SKM-1 (cell line): ENCODE measurements around the gene P2RX3.
"Not testable (repeated sequence)": the region's sequence is repeated elsewhere in the genome, so short reads cannot be mapped to it uniquely, and the experiment has no call there.

Experiments
- DNase-seq: peaks from one replicate; lab custom pipeline; 2025; ENCODE audit not compliant: unreplicated experiment; lab: John Stamatoyannopoulos, UW

P2RX3 gene

DNA sequence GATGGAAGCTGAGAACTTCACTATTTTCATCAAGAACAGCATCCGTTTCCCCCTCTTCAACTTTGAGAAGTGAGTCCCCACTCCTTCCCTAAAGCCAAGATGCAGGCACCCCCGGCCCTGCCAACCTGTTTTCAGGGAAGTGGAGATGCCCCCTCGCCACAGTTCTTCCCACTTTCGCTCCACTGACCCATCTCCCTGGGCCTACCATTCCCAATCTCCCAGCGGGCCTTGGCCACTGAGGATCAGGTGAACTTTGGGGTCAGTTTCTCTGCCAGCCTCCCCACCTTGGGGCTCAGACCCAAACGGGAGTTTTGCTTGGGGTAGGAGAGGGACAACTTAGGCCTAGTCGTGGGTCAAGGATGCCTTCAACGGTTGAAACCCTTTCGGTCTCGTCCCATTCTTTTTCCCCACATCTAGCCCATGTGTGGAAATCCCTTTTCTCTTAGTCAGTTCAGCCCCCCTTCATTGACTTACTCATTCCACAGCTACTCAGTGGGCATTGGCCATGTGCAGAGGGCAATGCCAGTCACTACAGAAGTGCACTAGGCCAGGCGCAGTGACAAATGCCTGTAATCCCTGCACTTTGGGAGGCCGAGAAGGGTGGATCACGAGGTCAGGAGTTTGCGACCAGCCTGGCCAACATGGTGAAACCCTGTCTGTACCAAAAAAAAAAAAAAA is 10.6 kb downstream of the P2RX3 start:
- DNase-seq, result no peak

DNA sequence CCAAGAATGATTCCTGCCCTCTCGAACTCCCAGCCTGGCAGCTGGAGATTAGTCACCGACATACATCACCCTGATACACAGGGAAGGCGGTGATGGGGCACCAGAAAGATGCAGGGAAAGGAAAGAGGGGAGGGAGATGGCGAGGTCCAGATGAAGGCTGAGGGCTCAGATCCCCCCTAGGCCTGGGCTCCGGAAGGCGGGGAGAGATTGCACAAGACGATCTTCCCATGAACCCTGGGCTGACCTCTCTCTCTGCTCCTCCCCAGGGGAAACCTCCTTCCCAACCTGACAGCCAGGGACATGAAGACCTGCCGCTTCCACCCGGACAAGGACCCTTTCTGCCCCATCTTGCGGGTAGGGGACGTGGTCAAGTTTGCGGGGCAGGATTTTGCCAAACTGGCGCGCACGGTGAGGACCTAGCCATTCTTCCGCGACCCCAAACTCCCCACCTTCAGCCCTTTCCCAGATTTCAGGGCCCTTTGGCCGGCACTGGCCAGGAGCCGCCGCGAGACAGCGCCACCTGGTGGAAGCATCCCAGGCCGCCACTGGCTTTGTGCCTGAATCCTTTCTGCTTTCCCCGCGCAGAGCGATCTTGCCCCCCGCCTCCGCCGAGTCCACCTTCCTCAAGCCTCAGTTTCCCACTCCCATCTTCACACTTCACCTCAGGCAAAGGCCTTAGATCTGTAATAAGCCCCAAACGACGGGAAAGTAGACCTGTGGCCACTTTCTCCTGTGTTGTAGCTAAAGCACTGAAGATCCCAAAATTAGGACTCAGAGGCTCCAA is 11.5 kb downstream of the P2RX3 start:
- peak; percentile 23 for DNase-seq

DNA sequence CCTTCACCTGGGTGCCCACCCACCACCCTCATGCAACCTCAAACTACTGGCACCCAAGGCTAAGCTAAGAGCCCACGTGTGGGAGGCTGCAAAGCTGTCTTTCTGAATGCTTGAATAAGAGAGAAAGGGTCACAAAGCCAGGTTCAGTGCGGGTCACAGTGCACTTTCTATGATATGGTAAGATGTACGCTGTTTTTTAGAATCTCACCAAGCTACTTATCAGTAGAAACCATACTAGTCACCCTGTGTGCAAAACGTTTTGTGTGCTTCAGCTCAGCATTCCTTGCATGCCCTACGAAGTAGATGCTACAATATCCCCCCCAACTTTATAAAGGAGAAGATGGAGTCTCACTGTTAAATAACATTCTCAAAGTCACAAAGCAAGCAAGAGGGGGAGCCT is 14.9 kb downstream of the P2RX3 start:
- no peak for DNase-seq

DNA sequence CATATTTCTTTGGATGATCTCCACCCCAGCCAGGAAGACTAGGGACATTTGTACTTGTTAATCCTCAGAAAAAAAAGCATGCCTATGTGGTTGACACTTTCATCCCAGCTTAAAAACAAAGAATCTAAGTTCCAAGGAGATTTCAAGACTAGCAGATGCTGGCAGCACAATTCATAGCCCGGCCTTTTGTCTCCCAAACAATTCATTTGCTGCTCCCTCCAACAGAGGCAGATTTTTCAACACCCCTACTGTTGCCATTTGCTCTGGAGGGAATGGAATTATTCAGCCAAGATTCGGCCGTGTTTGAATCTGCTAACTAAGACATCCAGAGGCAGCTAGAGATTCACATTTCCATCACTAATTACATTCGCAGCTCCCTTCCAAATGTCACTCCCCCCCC is 15.3 kb downstream of the P2RX3 start:
- no peak for DNase-seq

GRCh38 chr11:57353852-57354251 is 15.7 kb downstream of the P2RX3 start:
- no peak for DNase-seq

DNA sequence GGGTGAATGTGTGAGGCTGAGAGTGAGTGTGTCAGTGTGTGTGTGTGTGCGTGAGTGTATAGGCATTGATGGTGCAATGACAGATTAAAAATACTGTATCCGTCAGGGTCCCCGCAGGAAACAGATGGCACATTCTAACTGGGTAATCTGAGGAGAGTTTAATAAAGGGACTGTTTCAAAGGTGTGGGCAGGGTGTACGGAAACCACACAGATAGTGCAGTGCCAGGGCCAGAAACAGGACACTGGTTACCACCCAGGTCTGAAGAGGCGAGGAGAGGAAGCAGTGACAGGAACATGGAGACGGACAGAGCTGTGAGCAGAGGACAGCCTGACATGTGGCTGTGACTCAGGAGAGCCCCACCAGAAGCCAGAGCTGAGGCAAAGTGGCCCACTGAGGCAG is 16.5 kb downstream of the P2RX3 start:
- DNase-seq, result no peak

GRCh38 chr11:57356268-57356667 is 18.1 kb downstream of the P2RX3 start:
- DNase-seq, result no peak

DNA sequence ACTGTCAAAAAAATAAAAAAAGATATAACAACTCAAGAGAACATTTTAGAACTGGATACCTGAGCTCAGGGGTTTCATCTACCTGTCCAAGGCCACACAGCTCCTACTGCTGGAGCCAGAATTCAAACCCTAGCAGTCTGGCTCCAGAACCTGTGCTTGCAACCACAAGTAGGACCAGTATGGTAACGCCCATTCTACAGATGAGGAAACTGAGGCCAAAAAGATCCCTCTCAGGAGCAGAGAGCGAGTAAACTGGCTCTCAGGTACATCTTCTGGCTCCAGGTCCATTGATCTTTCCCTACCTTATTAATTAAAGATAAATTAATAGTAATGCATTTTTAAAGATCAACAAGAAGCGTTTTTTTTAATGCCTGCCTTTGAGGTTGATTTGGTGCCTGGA is 19.2 kb downstream of the P2RX3 start:
- no peak for DNase-seq

GRCh38 chr11:57357856-57358255 is 19.7 kb downstream of the P2RX3 start:
- DNase-seq, result no peak

- DNase-seq, result no peak
These were observed 20.4 kb downstream of the P2RX3 start for GRCh38 chr11:57358543-57358961.

- no peak for DNase-seq
These were observed 20.8 kb downstream of the P2RX3 start for GRCh38 chr11:57358991-57359390.

DNA sequence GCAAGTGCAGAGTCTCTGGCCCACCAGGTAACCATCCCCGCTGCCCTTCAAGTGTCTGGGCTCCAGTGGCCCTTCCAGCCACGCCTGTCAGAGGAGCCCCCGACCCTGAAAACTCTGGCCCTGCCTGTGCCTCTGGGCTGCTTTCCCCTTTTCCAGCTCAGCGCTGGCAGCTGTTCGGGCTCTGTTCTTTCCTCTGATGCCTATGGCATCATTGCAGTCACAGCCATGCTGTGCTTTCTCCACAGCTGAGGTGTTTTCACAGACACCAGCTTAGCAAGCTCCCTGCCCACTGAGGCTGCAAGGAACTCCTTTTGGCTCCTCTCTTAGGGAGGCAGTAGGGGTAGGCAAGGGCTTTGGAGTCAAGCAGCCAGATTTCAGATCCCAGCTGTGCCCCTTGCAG is 21.2 kb downstream of the P2RX3 start:
- no peak for DNase-seq

DNA sequence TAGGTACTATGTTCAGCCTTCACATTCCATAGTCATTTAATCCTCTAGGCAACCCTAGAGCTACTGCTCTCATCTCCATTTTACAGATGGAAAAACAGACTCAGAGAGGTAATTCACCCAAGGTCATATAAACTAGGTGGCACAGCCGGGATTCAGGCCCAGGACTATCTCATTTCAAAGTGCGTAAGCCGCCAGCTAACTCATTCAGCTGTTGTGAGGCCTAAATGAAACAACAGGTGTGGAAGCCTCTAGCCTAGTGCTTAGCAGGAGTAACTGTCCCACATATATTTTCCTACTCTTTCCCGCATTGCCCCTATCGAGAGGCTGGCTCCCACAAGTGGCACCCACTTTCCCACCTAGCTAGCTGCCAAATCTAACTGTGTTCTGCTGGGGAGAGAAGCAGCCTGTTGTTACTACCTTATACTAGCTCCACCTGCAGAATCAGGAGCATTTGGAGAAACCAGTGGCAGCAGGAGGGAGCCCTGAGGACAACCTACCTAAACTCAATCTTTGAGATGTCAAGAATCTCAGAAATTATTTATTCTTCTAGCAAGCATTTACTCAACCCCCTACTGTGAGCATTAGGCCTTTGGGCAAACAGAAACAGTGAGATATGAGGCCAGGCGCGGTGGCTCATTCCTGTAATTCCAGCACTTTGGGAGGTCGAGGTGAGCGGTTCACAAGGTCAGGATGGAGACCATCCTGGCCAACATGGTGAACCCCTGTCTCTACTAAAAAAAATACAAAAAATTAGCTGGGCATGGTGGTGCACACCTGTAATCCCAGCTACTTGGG is 21.9 kb downstream of the P2RX3 start:
- DNase-seq, result no peak

DNA sequence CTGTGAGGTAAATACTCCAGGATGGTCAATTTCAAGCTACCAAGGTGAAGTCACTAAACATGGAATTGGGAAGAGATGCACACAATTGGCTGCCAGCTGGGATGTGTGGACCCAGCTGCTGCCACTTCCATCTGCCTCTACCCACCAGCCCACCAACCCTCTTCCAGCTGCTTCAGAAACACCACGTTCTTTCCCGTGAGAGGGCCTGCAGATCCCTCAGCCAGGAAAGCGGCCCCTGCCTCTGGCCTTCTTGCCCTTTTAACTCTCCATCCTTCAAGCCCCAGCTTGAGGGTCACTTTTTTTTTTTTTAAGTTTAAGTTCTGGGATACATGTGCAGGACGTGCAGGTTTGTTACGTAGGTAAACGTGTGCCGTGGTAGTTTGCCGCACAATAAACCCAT is 22.8 kb downstream of the P2RX3 start:
- no peak for DNase-seq

- not testable (repeated sequence) for DNase-seq
These were observed 23.3 kb downstream of the P2RX3 start for GRCh38 chr11:57361420-57361819.

GRCh38 chr11:57361926-57362325 is 23.8 kb downstream of the P2RX3 start:
- no peak for DNase-seq

GRCh38 chr11:57363131-57364080 is 25.3 kb downstream of the P2RX3 start:
- DNase-seq, result no peak

- no peak for DNase-seq
These were observed 26.9 kb downstream of the P2RX3 start for GRCh38 chr11:57364851-57365660.

GRCh38 chr11:57368106-57368844 is 30.1 kb downstream of the P2RX3 start:
- DNase-seq, result no peak
